NB4 (cell line): ENCODE results near the gene OSBPL10.

Experiments used
- DNase-seq: peaks from one replicate; pipeline ENCODE4 v3.0.0; 2010; ENCODE audit warnings: low read depth
- H3K4me3 ChIP-seq: one replicate; pipeline ENCODE4 v1.5.1; 2011; ENCODE audit warnings: mild to moderate bottlenecking, low read depth, low read length, moderate library complexity
- MYC ChIP-seq: IDR thresholded peaks from 2 replicates; pipeline ENCODE4 v1.6.1; 2011; ENCODE audit warnings: low read depth, low read length
- POLR2A ChIP-seq: IDR thresholded peaks from 2 replicates; pipeline ENCODE4 v1.6.1; 2011; ENCODE audit warnings: mild to moderate bottlenecking; ENCODE audit not compliant: insufficient read length; ENCODE audit errors: extremely low read depth
- TF ChIP-seq, protein P1 (sequence below): IDR thresholded peaks from 2 replicates; pipeline ENCODE4 v1.6.1; 2011; ENCODE audit warnings: low read depth, low read length
- TF ChIP-seq, protein P2 (sequence below): IDR thresholded peaks from one replicate; pipeline ENCODE4 v1.5.1; 2012; ENCODE audit warnings: low read depth, low read length

Gene OSBPL10

DNA sequence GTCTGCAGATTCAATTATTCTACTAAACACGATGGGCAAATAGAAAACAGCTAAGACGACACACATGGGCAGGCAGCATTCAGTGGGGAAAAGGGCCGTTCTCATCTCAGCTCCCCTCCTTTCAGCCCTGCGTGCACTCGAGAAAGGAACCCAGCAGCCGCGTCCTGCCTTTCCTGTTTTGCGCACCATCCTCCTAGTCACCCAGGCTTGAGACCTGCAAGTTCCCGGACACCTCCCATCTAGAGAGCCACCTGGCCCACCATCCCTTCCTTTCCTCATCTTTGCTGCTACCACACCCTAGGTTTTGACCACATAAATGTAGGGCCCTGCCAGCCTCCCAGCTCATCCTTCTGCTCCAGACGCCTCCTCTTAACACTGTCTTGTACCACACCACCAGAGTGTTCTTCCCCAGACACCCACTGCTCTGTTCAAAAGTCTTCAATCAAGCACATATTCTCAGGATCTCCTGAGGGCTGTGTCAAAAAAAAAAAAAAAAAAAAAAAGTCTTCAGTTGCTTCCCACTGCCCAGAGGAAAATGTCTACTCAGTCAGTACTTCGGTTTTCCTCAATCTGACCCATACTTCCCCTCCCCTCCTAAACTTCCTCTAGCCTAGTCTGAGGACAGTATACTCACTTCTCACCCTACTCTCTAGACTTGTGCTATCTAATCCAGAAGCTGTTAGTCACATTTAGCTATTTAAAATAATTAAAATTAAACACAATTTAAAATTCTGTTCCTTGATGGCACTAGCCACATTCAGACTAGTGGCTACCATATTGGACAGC, 266.4 kb downstream of the OSBPL10 start:
- TF ChIP-seq MYC (no peak), POLR2A (no peak)
- TF ChIP-seq, protein P1, sequence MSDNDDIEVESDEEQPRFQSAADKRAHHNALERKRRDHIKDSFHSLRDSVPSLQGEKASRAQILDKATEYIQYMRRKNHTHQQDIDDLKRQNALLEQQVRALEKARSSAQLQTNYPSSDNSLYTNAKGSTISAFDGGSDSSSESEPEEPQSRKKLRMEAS: no peak
- TF ChIP-seq, protein P2, sequence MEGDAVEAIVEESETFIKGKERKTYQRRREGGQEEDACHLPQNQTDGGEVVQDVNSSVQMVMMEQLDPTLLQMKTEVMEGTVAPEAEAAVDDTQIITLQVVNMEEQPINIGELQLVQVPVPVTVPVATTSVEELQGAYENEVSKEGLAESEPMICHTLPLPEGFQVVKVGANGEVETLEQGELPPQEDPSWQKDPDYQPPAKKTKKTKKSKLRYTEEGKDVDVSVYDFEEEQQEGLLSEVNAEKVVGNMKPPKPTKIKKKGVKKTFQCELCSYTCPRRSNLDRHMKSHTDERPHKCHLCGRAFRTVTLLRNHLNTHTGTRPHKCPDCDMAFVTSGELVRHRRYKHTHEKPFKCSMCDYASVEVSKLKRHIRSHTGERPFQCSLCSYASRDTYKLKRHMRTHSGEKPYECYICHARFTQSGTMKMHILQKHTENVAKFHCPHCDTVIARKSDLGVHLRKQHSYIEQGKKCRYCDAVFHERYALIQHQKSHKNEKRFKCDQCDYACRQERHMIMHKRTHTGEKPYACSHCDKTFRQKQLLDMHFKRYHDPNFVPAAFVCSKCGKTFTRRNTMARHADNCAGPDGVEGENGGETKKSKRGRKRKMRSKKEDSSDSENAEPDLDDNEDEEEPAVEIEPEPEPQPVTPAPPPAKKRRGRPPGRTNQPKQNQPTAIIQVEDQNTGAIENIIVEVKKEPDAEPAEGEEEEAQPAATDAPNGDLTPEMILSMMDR: no peak
- no peak for DNase-seq
- no peak overlapping the region for H3K4me3 ChIP-seq

DNA sequence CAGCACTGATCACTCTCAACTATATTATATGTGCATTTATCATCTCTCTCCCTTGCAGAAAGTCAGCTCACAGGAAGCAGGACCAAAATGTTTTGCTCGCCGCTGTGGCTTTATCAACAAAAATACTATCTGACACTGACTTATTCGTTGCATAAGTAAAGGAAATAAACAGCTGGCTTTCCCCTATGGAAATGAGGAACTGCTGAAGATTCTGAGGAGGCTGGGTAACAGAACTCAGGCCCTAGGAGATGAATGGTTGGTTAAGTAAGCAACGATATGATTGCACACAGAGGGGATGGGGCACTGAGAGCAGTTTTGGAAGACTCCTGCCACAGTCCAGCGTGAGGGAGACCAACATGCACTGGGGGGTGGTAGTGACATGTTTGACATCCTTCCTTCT, 267.2 kb downstream of the OSBPL10 start:
- peak; percentile 31 for DNase-seq
- no peak for TF ChIP-seq MYC
- TF ChIP-seq, protein P2: no peak
- TF ChIP-seq, protein P1: no peak
- no peak for TF ChIP-seq POLR2A
- H3K4me3 ChIP-seq: no peak overlapping the region

DNA sequence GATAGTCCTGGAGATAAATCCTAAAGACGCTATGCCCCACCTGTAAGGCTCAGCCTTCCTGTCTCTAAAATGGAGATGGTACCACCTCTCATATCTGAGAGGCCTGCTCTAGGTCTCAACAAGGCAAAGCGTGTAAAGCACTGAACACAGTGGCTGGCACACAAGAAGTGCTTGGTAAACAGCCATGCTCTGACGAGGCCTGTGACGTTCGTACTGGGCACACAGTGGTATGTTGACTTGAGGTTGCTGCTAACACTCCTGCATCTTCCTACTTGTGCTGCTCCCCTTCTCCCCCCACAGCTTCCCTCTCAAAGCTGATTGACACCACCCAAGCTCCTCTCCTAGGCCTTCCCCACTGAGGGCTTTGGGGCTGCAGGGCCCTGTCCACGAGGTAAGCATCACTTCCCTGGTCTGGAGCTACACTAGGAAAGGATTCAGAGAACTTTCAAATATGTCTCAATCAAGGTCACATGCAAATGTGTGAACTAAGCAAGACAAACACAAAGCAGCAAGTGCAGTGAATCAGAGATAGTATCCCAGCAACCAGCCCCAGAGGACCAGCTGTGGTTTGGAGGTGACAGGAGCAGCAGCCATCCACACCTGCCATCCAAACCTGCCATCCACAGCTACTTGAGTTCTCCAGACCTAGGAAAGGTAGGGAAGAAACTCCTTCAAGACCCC, 270.8 kb downstream of the OSBPL10 start:
- no peak for DNase-seq
- no peak for TF ChIP-seq POLR2A
- no peak overlapping the region for H3K4me3 ChIP-seq

DNA sequence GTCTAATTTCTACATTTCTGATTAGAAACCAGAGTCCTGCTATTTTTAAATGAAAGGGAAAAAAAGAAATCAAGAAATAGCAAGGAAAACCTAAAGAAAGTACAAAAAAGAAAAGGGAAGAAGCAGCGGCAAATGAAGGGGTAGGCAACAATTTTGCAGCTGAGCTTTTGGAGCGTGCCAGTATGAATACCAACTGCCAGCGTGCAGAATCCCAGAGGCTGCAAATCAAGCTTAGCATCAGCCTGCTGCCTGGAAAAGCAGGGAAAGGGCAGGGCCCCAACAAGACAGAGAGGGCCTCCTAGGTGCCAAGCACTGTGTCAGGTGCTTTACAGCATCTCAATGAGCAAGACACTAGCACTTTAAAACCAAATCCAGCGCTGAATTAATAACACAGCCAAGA, 271.5 kb downstream of the OSBPL10 start:
- H3K4me3 ChIP-seq: no peak overlapping the region
- TF ChIP-seq MYC (no peak), POLR2A (no peak)
- TF ChIP-seq, protein P1: no peak
- TF ChIP-seq, protein P2: no peak
- DNase-seq: no peak

DNA sequence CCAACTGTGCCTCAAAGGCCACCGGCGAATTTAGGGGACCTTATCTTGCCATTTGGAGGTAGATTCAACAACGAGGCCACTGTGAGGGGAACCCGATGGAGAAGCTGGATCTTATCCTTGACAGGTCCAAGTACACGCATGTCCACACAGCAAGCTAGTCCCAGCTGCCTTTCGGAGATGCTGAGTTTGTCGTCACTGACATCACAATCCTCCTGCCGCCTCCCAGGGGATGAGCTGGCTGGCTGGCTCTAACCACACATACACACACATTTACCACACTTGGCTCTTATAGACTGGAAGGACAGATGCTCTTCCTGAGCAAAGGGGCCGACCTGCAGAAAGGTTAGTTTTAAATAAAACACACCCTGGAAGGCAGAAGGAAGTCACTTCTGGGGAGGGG, 272.1 kb downstream of the OSBPL10 start:
- TF ChIP-seq MYC: no peak
- TF ChIP-seq, protein P1: no peak
- no peak for TF ChIP-seq POLR2A
- TF ChIP-seq, protein P2: no peak
- DNase-seq: no peak

DNA sequence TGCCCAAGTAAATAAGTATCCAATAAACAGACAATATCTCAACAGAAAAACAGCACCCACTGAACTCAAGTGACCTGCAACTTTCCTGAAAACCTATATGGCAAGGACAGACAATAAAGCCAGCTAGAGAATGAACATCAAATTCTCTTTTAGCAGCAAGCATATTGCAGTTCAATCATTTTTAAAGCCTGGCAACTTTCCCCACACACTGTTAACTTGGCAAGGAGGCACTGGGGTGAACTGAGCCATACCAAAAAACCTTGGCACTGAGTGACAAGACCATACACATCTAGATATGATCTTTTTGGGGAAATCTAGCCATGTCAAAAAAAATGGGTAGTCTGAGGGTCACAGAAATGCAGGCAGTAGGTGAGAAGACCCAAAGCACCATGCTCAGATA, 273.8 kb downstream of the OSBPL10 start:
- no peak for DNase-seq
- no peak overlapping the region for H3K4me3 ChIP-seq
- TF ChIP-seq POLR2A (no peak), MYC (no peak)
- TF ChIP-seq, protein P1: no peak
- TF ChIP-seq, protein P2: no peak

More for the DNA sequence above, 272.1 kb downstream of the OSBPL10 start:
- no peak overlapping the region for H3K4me3 ChIP-seq
